ENCODE data around the gene CYP2A13.
"Not testable (repeated sequence)": the region's sequence is repeated elsewhere in the genome, so short reads cannot be mapped to it uniquely, and the experiment has no call there.

- not testable (repeated sequence) for TF ChIP-seq CTCF (IDR thresholded peaks at IDR 0.05); ZFX (IDR thresholded peaks at IDR 0.05; ENCODE audit: borderline replicate concordance)
These were observed 47.4 kb downstream of the CYP2A13 start for GRCh38 chr19:41135390-41136384.

Measured in 22Rv1 (cell line).